ENCODE measurements around the gene PRKCB.

DNA sequence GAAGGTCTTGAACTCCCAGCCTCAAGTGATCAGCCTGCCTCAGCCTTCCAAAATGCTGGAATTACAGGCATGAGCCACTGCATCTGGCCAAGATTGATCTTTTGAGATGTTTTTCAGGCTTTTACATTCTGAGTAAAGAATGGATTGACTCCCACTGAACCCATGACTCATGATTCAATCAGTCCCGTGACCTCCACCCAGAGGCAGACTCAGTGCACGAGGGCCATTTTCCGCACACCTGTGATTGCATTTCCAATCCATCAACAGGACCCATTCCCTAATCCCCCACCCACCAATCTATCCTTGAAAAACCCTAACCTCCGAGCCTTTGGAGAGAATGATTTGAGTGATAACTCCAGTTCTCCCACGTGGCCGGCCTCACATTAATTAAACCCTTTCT is 40.4 kb upstream of the PRKCB start:
- TF ChIP-seq, protein P1, sequence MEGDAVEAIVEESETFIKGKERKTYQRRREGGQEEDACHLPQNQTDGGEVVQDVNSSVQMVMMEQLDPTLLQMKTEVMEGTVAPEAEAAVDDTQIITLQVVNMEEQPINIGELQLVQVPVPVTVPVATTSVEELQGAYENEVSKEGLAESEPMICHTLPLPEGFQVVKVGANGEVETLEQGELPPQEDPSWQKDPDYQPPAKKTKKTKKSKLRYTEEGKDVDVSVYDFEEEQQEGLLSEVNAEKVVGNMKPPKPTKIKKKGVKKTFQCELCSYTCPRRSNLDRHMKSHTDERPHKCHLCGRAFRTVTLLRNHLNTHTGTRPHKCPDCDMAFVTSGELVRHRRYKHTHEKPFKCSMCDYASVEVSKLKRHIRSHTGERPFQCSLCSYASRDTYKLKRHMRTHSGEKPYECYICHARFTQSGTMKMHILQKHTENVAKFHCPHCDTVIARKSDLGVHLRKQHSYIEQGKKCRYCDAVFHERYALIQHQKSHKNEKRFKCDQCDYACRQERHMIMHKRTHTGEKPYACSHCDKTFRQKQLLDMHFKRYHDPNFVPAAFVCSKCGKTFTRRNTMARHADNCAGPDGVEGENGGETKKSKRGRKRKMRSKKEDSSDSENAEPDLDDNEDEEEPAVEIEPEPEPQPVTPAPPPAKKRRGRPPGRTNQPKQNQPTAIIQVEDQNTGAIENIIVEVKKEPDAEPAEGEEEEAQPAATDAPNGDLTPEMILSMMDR (IDR thresholded peaks at IDR 0.05), result no peak
- no peak for TF ChIP-seq POLR2A (IDR thresholded peaks at IDR 0.05)
